ENCODE measurements around the gene ATP13A3.
A peak's percentile ranks its signal among the peaks of the same experiment; 100 is the strongest.

The ATP13A3 gene

DNA sequence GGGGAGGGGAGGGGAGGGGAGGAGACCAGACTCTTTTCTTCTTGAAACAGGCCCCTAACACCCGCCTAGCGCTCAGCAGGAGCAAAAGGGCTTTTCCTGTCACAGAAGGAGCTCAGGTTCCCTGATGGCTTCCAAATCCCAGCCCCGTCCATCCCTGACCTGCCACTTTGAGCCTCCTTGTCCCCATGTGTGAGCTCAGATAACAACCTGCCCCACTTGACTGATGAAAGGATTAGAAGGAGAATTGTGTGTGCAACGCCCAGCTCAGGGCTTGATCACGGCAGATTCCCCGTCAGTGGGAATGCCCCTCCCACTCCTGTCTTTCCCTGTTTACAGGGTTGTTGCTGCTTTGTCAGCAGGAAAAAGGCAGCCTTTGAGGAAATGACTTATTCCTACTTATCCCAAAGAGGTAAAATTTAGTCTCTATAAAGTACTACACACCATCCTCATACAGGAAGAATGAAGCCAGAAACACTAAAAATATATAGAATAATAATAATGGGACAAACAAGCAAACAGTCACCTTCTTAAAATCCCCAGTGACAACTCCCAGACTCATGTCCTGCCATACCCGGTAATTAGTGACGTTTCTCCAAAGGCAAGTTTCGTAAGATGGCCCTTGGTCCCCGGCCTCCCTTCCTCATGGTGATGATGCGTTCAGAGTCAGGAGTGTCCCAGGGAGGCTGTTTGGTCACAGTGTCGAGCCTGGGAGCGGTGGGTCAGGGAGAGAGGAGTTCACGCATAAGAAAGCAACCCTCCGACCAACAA is 111.1 kb downstream of the ATP13A3 start:
- DNase-seq (ENCODE audit: low read depth) = no peak
- no peak overlapping the region for H3K4me3 ChIP-seq (ENCODE audit: low read length)
- TF ChIP-seq, protein P1, sequence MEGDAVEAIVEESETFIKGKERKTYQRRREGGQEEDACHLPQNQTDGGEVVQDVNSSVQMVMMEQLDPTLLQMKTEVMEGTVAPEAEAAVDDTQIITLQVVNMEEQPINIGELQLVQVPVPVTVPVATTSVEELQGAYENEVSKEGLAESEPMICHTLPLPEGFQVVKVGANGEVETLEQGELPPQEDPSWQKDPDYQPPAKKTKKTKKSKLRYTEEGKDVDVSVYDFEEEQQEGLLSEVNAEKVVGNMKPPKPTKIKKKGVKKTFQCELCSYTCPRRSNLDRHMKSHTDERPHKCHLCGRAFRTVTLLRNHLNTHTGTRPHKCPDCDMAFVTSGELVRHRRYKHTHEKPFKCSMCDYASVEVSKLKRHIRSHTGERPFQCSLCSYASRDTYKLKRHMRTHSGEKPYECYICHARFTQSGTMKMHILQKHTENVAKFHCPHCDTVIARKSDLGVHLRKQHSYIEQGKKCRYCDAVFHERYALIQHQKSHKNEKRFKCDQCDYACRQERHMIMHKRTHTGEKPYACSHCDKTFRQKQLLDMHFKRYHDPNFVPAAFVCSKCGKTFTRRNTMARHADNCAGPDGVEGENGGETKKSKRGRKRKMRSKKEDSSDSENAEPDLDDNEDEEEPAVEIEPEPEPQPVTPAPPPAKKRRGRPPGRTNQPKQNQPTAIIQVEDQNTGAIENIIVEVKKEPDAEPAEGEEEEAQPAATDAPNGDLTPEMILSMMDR (conservative IDR thresholded peaks at IDR 0.05; ENCODE audit: low read length) = no peak

DNA sequence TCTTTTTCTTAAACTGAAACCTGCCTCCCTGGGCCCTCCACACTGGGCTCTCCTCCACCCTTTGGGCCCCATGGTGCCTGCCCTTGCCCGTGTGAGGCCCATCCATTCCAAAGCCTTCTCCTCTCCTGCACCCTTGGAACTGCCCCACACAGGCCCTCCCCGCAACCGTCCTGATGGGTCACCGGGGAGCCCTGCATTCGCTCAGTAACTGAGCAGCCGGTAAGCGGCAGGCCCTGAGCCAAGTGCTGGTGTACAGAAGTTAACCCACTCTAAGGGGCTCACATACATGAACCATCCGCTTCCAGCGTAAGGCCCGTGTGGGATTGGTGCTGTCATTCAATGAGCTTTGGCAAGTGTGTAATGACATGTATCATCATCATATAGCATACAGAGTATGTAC is 111.9 kb downstream of the ATP13A3 start:
- DNase-seq (ENCODE audit: low read depth) = no peak
- H3K4me3 ChIP-seq (ENCODE audit: low read length) = no peak overlapping the region
- TF ChIP-seq, protein P1 (conservative IDR thresholded peaks at IDR 0.05; ENCODE audit: low read length) = no peak

DNA sequence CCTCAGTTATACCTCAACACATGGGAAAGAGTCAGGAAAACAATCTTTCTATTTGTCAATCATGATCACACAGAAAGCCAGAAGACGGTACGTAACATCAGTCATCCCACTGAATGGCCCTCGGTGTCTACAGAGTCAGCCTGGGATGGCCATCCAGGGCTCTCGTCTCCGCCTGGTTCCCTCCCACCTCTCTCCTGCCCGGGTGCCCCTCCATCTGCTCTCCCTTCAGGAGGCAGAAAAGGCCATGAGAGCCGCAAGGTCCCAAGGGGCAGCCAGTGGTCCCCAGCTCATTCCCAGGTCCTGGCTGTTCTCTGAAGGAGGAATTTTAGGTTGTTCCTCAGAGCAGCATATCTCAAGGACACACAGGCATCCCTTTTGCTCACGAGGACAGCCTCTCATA is 112.9 kb downstream of the ATP13A3 start:
- TF ChIP-seq, protein P1 (conservative IDR thresholded peaks at IDR 0.05; ENCODE audit: low read length) = no peak
- no peak for DNase-seq (ENCODE audit: low read depth)
- H3K4me3 ChIP-seq (ENCODE audit: low read length) = no peak overlapping the region

DNA sequence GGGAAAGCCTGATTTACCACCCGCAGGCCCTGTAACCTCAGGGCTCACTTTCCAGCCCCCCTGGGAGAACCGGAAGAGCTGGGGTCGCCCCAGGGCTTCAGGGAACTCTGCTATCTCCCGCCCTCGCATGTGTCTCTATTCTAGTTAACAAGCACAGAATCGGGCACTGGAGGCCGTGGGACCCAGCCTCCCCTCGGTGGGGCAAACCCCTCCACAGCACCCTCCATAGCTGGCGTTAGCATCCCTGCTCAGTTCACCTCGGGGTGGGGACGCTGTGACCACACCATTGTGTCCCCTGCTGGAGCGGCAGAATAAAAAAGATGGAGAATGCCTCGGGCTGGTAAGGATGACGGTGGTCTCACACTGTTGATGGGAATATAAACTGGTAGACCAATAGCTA is 113.8 kb downstream of the ATP13A3 start:
- no peak overlapping the region for H3K4me3 ChIP-seq (ENCODE audit: low read length)
- no peak for DNase-seq (ENCODE audit: low read depth)
- TF ChIP-seq, protein P1 (conservative IDR thresholded peaks at IDR 0.05; ENCODE audit: low read length) = no peak

DNA sequence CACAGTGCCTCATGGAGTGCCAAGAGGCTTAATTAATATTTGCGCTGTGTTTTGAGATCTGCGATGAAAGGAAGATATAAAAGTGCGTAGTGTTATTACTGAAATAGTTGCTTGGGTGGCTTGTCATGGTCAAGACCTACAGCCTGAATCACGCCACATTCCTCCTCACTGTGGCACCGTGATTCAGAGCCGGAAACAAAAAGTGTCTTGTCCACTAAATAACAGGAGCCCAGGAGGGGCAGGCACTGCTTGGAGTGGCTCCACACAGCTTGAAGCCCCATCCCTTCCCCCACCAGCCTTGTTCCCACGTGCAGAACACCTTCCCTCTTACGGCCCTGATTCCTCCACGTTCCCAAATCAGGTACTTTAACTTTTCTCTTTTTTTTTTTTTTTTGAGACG is 116.0 kb downstream of the ATP13A3 start:
- TF ChIP-seq, protein P1 (conservative IDR thresholded peaks at IDR 0.05; ENCODE audit: low read length) = no peak
- no peak for DNase-seq (ENCODE audit: low read depth)

DNA sequence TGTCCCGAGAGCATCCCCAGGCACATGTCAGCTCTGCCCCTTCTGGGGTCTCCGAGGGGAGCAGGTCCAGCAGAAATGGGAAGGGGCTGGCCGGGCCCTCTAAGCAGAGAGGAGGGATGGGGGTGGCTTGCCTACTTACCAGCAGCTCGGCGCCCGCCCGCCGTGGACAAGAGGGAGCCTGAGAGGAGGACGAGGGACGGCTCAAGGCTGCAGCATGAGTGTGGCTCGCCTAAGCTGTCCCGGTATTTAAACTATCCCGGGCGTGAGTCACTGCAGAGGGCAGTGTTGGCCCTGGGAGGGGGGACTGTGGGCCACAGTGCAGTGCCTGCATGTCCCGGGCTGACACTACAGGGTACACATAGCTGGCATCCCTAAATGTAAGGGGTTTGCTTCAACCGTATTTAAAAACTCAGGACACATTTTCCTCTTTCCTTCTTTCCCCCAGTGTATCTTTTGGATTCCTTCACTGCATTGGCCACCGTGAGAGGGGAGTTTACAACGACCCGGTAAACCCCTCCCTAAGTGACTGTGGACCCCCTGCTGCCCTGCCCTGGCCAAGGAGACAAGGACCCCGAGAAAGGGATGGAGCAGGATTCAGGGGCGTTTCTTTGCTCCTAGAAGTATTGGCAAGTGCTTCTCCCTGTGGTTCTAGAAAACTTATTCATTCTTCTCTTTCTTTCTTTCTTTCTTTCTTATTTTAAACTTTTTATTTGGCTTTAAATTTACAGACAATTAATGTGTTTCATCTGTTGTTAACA is 117.1 kb downstream of the ATP13A3 start, which contains the start of gene LRRC15:
TSS of gene LRRC15 (minus strand) at position 222 of the 758 bp plus-strand sequence. CDS start 8,700 bp downstream, outside the sequence.
- DNase-seq (ENCODE audit: low read depth) = peak; percentile 79
- H3K4me3 ChIP-seq (ENCODE audit: low read length) = peak within 1 kb of the TSS; percentile 72
- TF ChIP-seq, protein P1 (conservative IDR thresholded peaks at IDR 0.05; ENCODE audit: low read length) = peak; percentile 20; the same call in 1 of the 2 replicates

More for the DNA sequence above, 116.0 kb downstream of the ATP13A3 start:
- no peak overlapping the region for H3K4me3 ChIP-seq (ENCODE audit: low read length)
